H1 (cell line): ENCODE results near the gene ARID5B. TPM values are rescaled to one million over a fixed set of nuclear protein-coding genes. Genes with fewer than 3 reads are reported as not detected.

Experiments used
- EZH2 ChIP-seq: fragments of 200-600 bp; sonication (generic); IDR thresholded peaks from 2 replicates; pipeline ENCODE4 v1.7.1; 2012; ENCODE audit warnings: low read depth, mild to moderate bottlenecking, moderate library complexity, low read length, inconsistent platforms; ENCODE audit not compliant: severe bottlenecking
- PHF8 ChIP-seq: fragments of 200-600 bp; sonication (generic); conservative IDR thresholded peaks from 2 replicates; pipeline ENCODE4 v1.7.1; 2012; ENCODE audit warnings: low read depth, mild to moderate bottlenecking, inconsistent platforms, low read length, moderate library complexity
- POLR2AphosphoS5 ChIP-seq: IDR thresholded peaks from 2 replicates; pipeline ENCODE4 v1.6.1; 2011; ENCODE audit warnings: low read depth, low read length
- SIN3A ChIP-seq, 2 experiments: IDR thresholded peaks in 1 of 2; conservative IDR thresholded peaks in 1 of 2; 2 replicates each; pipeline ENCODE4 v1.6.1; 2011 to 2012; ENCODE audit warnings: low read length in 2 of 2, improper control_type of control experiment in 1 of 2, low read depth in 1 of 2, mild to moderate bottlenecking in 1 of 2
- SP2 ChIP-seq: IDR thresholded peaks from 2 replicates; pipeline ENCODE4 v1.6.1; 2012; ENCODE audit warnings: mild to moderate bottlenecking, low read length, inconsistent platforms
- polyA plus RNA-seq, 7 experiments: library from polyadenylated mRNA; depleted of rRNA in 3 of 7; stranded (reverse) in 5 of 7; unstranded in 2 of 7; fragments of >200 nt in 5 of 7; fragments of 200-250 nt in 2 of 7; gene quantifications; 1 replicate in 5 of 7; 2 replicates in 1 of 7; 4 replicates in 1 of 7; pipeline versions ENCODE4 v1.2.1 to v1.2.3, GENCODE V29; 2011 to 2013; ENCODE audit warnings: missing spikeins in 2 of 7, mixed read lengths in 2 of 7
- total RNA-seq: library from RNA; stranded (reverse); fragmentation: NEBNext Ultra II Directional; extraction: Animal tissue kit (Norgen Biotek cat#: 25700); gene quantifications from 2 replicates; pipeline ENCODE4 v1.2.1, GENCODE V29; 2021
- TF ChIP-seq, protein P1 (sequence below): IDR thresholded peaks from 2 replicates; pipeline ENCODE4 v1.6.1; 2011; ENCODE audit warnings: low read depth, mild to moderate bottlenecking, low read length; ENCODE audit not compliant: insufficient read depth
- TF ChIP-seq, protein P2 (sequence below): IDR thresholded peaks from 2 replicates; pipeline ENCODE4 v1.6.1; 2012; ENCODE audit warnings: low read length, inconsistent platforms

The ARID5B gene
- total and polyA plus RNA-seq, 2 of the 8 experiments (the other 6 are each of a cell fraction or from before 2014, with no cell fraction given) = 0.21 to 1.1 TPM

DNA sequence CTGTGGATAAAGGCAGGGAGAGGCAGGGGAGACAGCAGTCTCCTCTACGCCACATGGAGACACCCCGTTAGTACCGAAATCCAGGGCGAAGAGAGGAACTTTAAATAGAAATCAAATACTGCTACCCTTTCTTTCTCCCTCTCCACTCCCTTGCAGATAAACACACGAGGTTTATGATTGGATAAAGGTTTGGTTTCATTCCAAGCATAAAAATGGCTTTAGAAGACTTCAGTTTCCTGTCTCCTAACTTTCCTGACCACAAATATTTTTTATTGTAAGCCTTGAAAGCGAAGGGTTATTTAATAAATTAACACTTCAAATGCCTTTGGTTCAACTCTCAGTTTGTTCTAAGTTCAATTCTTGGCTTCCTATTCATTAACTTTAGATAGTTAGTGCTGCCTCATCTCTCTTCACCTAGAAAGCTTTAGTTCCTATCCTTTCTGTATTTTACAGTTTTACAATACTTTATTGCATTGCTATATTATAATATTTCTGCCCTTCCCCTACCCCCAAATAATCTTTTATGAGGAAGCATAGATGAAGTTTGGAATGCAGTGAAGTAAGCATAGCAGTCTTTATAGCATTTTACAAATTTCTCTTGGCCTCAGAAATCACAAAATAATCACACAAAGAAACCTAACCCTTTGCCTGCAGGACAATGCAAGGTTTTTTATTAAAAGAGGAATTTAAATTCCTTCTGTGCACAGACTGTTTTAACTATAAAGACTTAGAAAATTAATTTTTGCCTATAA is 31.5 kb upstream of the ARID5B start (continued):
- TF ChIP-seq, protein P1, sequence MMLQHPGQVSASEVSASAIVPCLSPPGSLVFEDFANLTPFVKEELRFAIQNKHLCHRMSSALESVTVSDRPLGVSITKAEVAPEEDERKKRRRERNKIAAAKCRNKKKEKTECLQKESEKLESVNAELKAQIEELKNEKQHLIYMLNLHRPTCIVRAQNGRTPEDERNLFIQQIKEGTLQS = no peak
- TF ChIP-seq SIN3A (conservative IDR thresholded peaks at IDR 0.05 in 1 of 2, IDR thresholded peaks at IDR 0.05 in 1 of 2; ENCODE audit: low read depth in 1 of 2, low read length in 2 of 2) = no peak
- TF ChIP-seq, protein P2, sequence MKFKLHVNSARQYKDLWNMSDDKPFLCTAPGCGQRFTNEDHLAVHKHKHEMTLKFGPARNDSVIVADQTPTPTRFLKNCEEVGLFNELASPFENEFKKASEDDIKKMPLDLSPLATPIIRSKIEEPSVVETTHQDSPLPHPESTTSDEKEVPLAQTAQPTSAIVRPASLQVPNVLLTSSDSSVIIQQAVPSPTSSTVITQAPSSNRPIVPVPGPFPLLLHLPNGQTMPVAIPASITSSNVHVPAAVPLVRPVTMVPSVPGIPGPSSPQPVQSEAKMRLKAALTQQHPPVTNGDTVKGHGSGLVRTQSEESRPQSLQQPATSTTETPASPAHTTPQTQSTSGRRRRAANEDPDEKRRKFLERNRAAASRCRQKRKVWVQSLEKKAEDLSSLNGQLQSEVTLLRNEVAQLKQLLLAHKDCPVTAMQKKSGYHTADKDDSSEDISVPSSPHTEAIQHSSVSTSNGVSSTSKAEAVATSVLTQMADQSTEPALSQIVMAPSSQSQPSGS = no peak
- TF ChIP-seq POLR2AphosphoS5 = no peak
- no peak for TF ChIP-seq SP2
- no peak for TF ChIP-seq EZH2
- TF ChIP-seq PHF8 = no peak
